ENCODE measurements around the gene ANGPTL8.
A peak's percentile ranks its signal among the peaks of the same experiment; 100 is the strongest.

ANGPTL8 gene

GRCh38 chr19:11254666-11255065 is 15.2 kb downstream of the ANGPTL8 start:
- DNase-seq (ENCODE audit: low read depth), result no peak
- no peak for TF ChIP-seq CTCF (conservative IDR thresholded peaks at IDR 0.05; ENCODE audit: control insufficient read depth, insufficient read depth, low read depth, low read length)
- no peak overlapping the region for H3K4me3 ChIP-seq (ENCODE audit: control insufficient read depth, low read depth, low read length)

GRCh38 chr19:11256189-11256588 is 16.8 kb downstream of the ANGPTL8 start:
- no peak for DNase-seq (ENCODE audit: low read depth)
- TF ChIP-seq CTCF (conservative IDR thresholded peaks at IDR 0.05; ENCODE audit: control insufficient read depth, insufficient read depth, low read depth, low read length), result no peak
- no peak overlapping the region for H3K4me3 ChIP-seq (ENCODE audit: control insufficient read depth, low read depth, low read length)

GRCh38 chr19:11257846-11258380 is 18.5 kb downstream of the ANGPTL8 start:
- DNase-seq (ENCODE audit: low read depth), result no peak

GRCh38 chr19:11260996-11261395 is 21.6 kb downstream of the ANGPTL8 start:
- DNase-seq (ENCODE audit: low read depth), result no peak
- TF ChIP-seq CTCF (conservative IDR thresholded peaks at IDR 0.05; ENCODE audit: control insufficient read depth, insufficient read depth, low read depth, low read length), result no peak
- no peak overlapping the region for H3K4me3 ChIP-seq (ENCODE audit: control insufficient read depth, low read depth, low read length)

More at GRCh38 chr19:11257846-11258380, 18.5 kb downstream of the ANGPTL8 start:
- H3K4me3 ChIP-seq (ENCODE audit: control insufficient read depth, low read depth, low read length), result no peak overlapping the region
- no peak for TF ChIP-seq CTCF (conservative IDR thresholded peaks at IDR 0.05; ENCODE audit: control insufficient read depth, insufficient read depth, low read depth, low read length)

GRCh38 chr19:11261431-11261970 is 22.1 kb downstream of the ANGPTL8 start:
- H3K4me3 ChIP-seq (ENCODE audit: control insufficient read depth, low read depth, low read length), result peak overlapping the region; percentile 61
- TF ChIP-seq CTCF (conservative IDR thresholded peaks at IDR 0.05; ENCODE audit: control insufficient read depth, insufficient read depth, low read depth, low read length), result no peak
- no peak for DNase-seq (ENCODE audit: low read depth)

GRCh38 chr19:11261971-11262839 is 22.8 kb downstream of the ANGPTL8 start, which contains the start of gene DOCK6:
DOCK6 (minus strand) TSS chr19:11262524; CDS start chr19:11262440, 84 bp downstream.
- no peak for DNase-seq (ENCODE audit: low read depth)
- no peak for TF ChIP-seq CTCF (conservative IDR thresholded peaks at IDR 0.05; ENCODE audit: control insufficient read depth, insufficient read depth, low read depth, low read length)
- H3K4me3 ChIP-seq (ENCODE audit: control insufficient read depth, low read depth, low read length), result peak within 1 kb of the TSS; percentile 61
